ENCODE data around the gene HOXC4.

HOXC4 gene

GRCh38 chr12:54016478-54016964, 37.1 kb upstream of the HOXC4 start:
- Histone ChIP-seq H3K9me3 (ENCODE audit: control insufficient read depth, low read length) (no peaks in the 10 kb centered on the region), H3K4me3 (ENCODE audit: insufficient read depth, low read depth, low read length, poor library complexity, severe bottlenecking) (no peak overlapping the region), H3K4me1 (ENCODE audit: control insufficient read depth, insufficient read depth, low read length, poor library complexity, severe bottlenecking) (peaks cover 21% of the 10 kb centered on the region), H3K36me3 (ENCODE audit: control insufficient read depth, insufficient read depth, low read length) (no peaks in the 10 kb centered on the region), H3K27ac (ENCODE audit: insufficient read depth, low read length, poor library complexity, severe bottlenecking) (no peak overlapping the region), H3K27me3 (replicated peaks; ENCODE audit: control insufficient read depth, insufficient read depth, low read length, poor library complexity, severe bottlenecking) (peaks cover 77% of the 10 kb centered on the region)
- no peak for DNase-seq

GRCh38 chr12:54017027-54017788, 36.4 kb upstream of the HOXC4 start:
- no peak for DNase-seq
- peaks cover 21% of the 10 kb centered on the region for H3K4me1 ChIP-seq (ENCODE audit: control insufficient read depth, insufficient read depth, low read length, poor library complexity, severe bottlenecking)

GRCh38 chr12:54017878-54018467, 35.7 kb upstream of the HOXC4 start:
- H3K4me3 ChIP-seq (ENCODE audit: insufficient read depth, low read depth, low read length, poor library complexity, severe bottlenecking): peak overlapping the region; percentile 37
- H3K9me3 ChIP-seq (ENCODE audit: control insufficient read depth, low read length): no peaks in the 10 kb centered on the region
- peak; percentile 45 to 49 (median 45) for DNase-seq
- H3K36me3 ChIP-seq (ENCODE audit: control insufficient read depth, insufficient read depth, low read length): no peaks in the 10 kb centered on the region
- H3K27me3 ChIP-seq (replicated peaks; ENCODE audit: control insufficient read depth, insufficient read depth, low read length, poor library complexity, severe bottlenecking): peaks cover 78% of the 10 kb centered on the region
- H3K27ac ChIP-seq (ENCODE audit: insufficient read depth, low read length, poor library complexity, severe bottlenecking): no peak overlapping the region
- H3K4me1 ChIP-seq (ENCODE audit: control insufficient read depth, insufficient read depth, low read length, poor library complexity, severe bottlenecking): peaks cover 21% of the 10 kb centered on the region

More at GRCh38 chr12:54017027-54017788, 36.4 kb upstream of the HOXC4 start:
- Histone ChIP-seq H3K27me3 (replicated peaks; ENCODE audit: control insufficient read depth, insufficient read depth, low read length, poor library complexity, severe bottlenecking) (peaks cover 76% of the 10 kb centered on the region), H3K4me3 (ENCODE audit: insufficient read depth, low read depth, low read length, poor library complexity, severe bottlenecking) (peak overlapping the region; percentile 37), H3K9me3 (ENCODE audit: control insufficient read depth, low read length) (no peaks in the 10 kb centered on the region), H3K36me3 (ENCODE audit: control insufficient read depth, insufficient read depth, low read length) (no peaks in the 10 kb centered on the region), H3K27ac (ENCODE audit: insufficient read depth, low read length, poor library complexity, severe bottlenecking) (no peak overlapping the region)

DNA sequence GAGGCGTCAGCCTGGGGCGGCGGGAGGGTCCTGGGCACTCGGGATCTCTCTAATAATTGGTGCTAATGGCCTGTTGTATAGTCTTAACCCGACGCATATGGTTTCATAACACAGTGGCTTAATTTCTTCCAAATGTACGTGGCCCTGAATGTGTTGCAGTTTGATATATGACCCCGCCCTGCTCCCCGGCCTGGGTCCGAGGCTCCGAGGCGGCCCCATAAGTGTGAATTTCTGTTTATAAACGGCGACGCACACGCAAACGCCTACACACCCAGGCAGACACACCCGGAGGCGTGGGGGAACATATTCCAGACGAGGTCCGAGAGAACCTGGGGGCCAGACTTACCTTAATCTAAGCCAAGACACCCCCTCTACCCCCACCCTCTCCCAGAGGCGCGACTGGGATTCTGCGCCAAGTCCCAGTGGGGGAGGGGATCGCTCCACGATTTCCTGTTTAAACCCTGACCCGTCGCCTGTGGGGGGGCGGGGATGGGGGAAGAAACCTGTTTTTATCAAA, 35.1 kb upstream of the HOXC4 start:
- H3K27me3 ChIP-seq (replicated peaks; ENCODE audit: control insufficient read depth, insufficient read depth, low read length, poor library complexity, severe bottlenecking): peaks cover 76% of the 10 kb centered on the region
- DNase-seq: no peak
- H3K36me3 ChIP-seq (ENCODE audit: control insufficient read depth, insufficient read depth, low read length): no peaks in the 10 kb centered on the region
- no peaks in the 10 kb centered on the region for H3K9me3 ChIP-seq (ENCODE audit: control insufficient read depth, low read length)
- no peak overlapping the region for H3K4me3 ChIP-seq (ENCODE audit: insufficient read depth, low read depth, low read length, poor library complexity, severe bottlenecking)
- peaks cover 21% of the 10 kb centered on the region for H3K4me1 ChIP-seq (ENCODE audit: control insufficient read depth, insufficient read depth, low read length, poor library complexity, severe bottlenecking)
- no peak overlapping the region for H3K27ac ChIP-seq (ENCODE audit: insufficient read depth, low read length, poor library complexity, severe bottlenecking)

GRCh38 chr12:54019091-54019811, 34.4 kb upstream of the HOXC4 start:
- Histone ChIP-seq H3K4me1 (ENCODE audit: control insufficient read depth, insufficient read depth, low read length, poor library complexity, severe bottlenecking) (peaks cover 19% of the 10 kb centered on the region), H3K36me3 (ENCODE audit: control insufficient read depth, insufficient read depth, low read length) (no peaks in the 10 kb centered on the region), H3K4me3 (ENCODE audit: insufficient read depth, low read depth, low read length, poor library complexity, severe bottlenecking) (no peak overlapping the region), H3K9me3 (ENCODE audit: control insufficient read depth, low read length) (no peaks in the 10 kb centered on the region), H3K27me3 (replicated peaks; ENCODE audit: control insufficient read depth, insufficient read depth, low read length, poor library complexity, severe bottlenecking) (peaks cover 75% of the 10 kb centered on the region), H3K27ac (ENCODE audit: insufficient read depth, low read length, poor library complexity, severe bottlenecking) (no peak overlapping the region)
- no peak for DNase-seq

DNA sequence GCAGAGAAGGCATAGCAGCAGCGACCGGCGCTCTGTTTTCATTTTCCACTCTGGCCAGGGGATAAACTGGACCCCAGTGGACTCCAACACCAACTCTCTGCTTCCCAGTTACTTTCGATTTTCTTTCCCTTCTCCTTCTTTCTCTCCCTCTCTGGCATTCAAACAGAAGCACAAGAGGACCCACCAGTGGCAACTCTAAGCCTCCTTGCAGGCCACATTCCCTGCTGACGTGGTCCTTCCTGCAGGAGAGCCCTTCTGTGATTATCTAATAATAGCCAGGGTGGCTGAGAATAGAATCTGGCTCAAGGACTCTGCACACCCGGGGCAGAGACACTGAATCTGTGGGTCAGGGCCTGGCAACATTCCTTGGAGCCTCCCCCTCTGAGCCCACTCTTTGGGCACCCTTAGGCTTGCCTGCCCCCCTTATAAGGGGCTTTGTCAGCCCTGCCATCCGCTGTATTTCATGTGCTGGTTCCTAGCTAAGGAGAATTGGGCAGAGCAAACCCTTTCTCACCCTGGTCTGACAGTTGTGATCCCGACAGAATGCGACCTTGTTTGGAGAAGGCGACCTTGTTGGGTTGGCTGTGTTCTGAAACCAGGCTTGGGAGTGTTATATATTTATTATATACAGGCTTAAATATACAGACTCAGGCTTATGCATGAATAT, 33.6 kb upstream of the HOXC4 start:
- Histone ChIP-seq H3K4me3 (ENCODE audit: insufficient read depth, low read depth, low read length, poor library complexity, severe bottlenecking) (no peak overlapping the region), H3K36me3 (ENCODE audit: control insufficient read depth, insufficient read depth, low read length) (no peaks in the 10 kb centered on the region), H3K4me1 (ENCODE audit: control insufficient read depth, insufficient read depth, low read length, poor library complexity, severe bottlenecking) (peaks cover 15% of the 10 kb centered on the region), H3K27me3 (replicated peaks; ENCODE audit: control insufficient read depth, insufficient read depth, low read length, poor library complexity, severe bottlenecking) (peaks cover 67% of the 10 kb centered on the region), H3K9me3 (ENCODE audit: control insufficient read depth, low read length) (no peaks in the 10 kb centered on the region), H3K27ac (ENCODE audit: insufficient read depth, low read length, poor library complexity, severe bottlenecking) (no peak overlapping the region)
- no peak for DNase-seq

DNA sequence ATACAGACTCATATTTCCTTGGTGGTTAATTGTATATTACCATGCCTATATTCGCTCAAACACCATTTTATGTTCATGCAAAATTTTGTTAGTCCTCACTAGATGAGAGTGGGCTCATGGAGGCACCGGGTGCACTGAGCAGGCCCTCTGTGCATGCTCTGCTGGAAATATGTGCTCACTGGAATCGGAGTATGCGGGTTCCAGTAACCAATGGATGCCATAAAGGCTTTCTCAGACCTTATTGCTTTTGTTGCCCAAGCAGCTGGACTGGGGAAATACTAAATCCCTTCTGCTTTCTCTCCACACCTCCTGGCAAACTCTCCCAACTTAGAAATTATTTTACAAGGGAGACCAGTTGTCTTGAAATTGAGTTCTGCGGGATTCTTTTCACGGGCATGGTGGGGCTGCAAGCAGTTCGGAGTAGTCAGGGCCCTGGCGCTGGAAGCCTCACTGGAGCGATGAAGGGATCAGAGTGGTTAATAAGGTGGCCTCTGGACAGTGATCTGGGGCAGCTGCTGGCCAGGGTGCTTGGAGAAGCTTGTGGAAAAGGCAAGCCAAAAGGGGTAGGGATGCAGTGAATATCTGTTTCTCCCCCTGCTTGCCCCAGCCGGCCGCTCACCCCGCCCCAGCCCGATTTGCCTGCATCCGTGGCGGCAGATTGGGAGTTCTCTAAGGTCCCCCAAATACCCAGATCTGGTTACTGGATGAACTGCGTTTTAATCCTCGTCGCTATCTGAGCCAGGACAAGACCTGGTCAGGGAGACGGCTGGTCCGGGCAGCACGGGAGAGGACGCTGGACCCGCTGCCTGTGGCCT, 32.8 kb upstream of the HOXC4 start:
- Histone ChIP-seq H3K9me3 (ENCODE audit: control insufficient read depth, low read length) (no peaks in the 10 kb centered on the region), H3K4me3 (ENCODE audit: insufficient read depth, low read depth, low read length, poor library complexity, severe bottlenecking) (no peak overlapping the region), H3K27me3 (replicated peaks; ENCODE audit: control insufficient read depth, insufficient read depth, low read length, poor library complexity, severe bottlenecking) (peaks cover 67% of the 10 kb centered on the region), H3K27ac (ENCODE audit: insufficient read depth, low read length, poor library complexity, severe bottlenecking) (no peak overlapping the region), H3K4me1 (ENCODE audit: control insufficient read depth, insufficient read depth, low read length, poor library complexity, severe bottlenecking) (peaks cover 15% of the 10 kb centered on the region), H3K36me3 (ENCODE audit: control insufficient read depth, insufficient read depth, low read length) (no peaks in the 10 kb centered on the region)
- no peak for DNase-seq

DNA sequence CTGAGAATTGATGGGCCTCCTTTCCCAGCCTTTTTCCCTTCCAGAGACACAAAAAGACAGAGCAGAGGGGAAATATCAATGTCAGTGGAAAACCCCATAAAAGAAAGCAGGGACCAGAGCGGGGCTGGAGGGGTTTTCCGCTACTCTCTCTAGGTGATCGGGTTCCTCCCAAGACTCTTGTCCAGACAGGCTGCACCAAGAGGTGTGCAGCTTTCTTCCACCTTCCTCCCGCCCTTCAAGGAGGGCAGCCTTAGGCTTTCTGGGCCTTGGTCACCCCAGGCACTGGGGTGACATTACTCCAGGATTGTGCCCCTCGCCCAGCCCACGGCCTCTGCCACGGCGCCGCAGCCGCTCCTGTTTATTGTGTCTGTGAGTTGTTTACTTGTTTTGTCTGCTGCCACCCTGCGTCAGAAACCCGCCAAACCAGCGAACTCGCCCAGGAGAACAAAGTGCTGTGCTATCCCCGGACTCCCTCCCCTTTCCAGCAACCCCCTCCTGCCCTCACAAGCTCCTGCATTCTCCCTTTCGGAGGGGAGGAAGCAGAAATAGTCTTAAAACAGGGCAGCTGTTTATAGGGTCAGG, 32.1 kb upstream of the HOXC4 start:
- Histone ChIP-seq H3K36me3 (ENCODE audit: control insufficient read depth, insufficient read depth, low read length) (no peaks in the 10 kb centered on the region), H3K27me3 (replicated peaks; ENCODE audit: control insufficient read depth, insufficient read depth, low read length, poor library complexity, severe bottlenecking) (peaks cover 67% of the 10 kb centered on the region), H3K4me3 (ENCODE audit: insufficient read depth, low read depth, low read length, poor library complexity, severe bottlenecking) (no peak overlapping the region), H3K9me3 (ENCODE audit: control insufficient read depth, low read length) (no peaks in the 10 kb centered on the region), H3K27ac (ENCODE audit: insufficient read depth, low read length, poor library complexity, severe bottlenecking) (no peak overlapping the region), H3K4me1 (ENCODE audit: control insufficient read depth, insufficient read depth, low read length, poor library complexity, severe bottlenecking) (peaks cover 15% of the 10 kb centered on the region)
- no peak for DNase-seq
